ENCODE results near the gene LEMD2. TPM values are rescaled to one million over a fixed set of nuclear protein-coding genes. Genes with fewer than 3 reads are reported as not detected.

The LEMD2 gene
- total RNA-seq, 2 donors from 2014 or later = 64.2 to 80.2 TPM

DNA sequence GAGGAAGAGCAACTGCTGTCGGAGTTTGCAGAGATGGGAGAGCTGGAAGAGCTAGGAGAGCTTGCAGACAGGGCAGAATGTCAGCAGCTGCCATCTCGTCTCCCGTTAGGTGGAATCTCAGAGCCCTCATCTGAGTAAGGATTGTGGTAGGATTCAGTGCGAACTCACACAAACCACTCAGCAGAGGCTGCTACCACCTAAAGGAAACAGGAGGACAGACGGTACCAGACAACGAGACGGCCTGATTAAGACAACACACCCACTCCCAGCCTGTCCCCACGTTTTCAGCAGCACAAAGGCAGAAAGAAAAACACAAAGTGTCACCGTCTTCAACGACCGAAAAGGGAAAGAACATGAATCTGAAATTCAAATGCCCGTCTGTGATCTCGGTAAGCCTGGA, 4.1 kb downstream of the LEMD2 start:
- no peak overlapping the region for H3K27ac ChIP-seq
- intact Hi-C loops (cut with DNase I) = loop anchor here (10.0 kb wide), 1 partner anchor 330 kb away; the partner anchor contains the start of gene ZBTB9
- 73% methylated on average over 13 of the region's 13 CpGs for WGBS

DNA sequence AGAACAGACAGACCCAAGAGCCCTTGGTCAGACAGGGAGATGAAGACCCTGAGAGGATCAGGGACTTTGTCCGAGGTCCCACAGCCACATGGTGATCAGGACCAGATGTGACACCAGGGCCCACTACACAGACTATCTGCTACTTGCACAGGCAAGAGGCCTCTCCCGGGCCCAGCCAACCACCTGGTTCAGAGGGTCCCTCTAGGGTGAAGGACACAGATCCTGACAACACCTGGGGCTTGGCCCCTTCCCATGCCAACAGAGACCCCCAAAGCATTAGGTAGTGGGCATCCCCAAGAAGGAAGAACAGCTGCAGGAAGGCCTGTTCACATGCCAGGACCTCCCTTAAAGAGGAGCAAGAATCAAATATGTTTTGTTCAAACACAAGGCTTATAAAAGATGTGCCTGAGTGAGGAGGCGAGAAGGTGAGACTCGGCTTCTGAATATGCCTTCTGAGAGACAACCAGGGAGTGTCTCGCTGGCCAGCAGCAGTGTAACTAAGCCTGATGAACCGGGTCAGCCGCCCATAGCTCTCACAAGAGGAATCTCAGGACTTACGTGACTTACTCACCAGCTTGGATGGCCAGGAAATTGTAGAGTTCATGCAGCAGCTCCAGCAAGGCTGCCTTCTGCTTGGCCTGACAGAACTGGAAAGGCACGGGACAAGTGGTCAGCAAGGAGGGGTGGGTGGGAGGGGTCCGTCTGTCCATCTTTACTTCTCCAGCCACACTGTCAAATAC, 5.0 kb downstream of the LEMD2 start:
- WGBS = 89% methylated on average over 10 of the region's 10 CpGs
- H3K27me3 ChIP-seq (replicated peaks; ENCODE audit: insufficient read depth) = no peaks in the 10 kb centered on the region
- no peak overlapping the region for H3K27ac ChIP-seq
- H3K4me1 ChIP-seq (replicated peaks) = peaks cover 12% of the 10 kb centered on the region
- no peak overlapping the region for H3K4me3 ChIP-seq
- TF ChIP-seq, protein P1, sequence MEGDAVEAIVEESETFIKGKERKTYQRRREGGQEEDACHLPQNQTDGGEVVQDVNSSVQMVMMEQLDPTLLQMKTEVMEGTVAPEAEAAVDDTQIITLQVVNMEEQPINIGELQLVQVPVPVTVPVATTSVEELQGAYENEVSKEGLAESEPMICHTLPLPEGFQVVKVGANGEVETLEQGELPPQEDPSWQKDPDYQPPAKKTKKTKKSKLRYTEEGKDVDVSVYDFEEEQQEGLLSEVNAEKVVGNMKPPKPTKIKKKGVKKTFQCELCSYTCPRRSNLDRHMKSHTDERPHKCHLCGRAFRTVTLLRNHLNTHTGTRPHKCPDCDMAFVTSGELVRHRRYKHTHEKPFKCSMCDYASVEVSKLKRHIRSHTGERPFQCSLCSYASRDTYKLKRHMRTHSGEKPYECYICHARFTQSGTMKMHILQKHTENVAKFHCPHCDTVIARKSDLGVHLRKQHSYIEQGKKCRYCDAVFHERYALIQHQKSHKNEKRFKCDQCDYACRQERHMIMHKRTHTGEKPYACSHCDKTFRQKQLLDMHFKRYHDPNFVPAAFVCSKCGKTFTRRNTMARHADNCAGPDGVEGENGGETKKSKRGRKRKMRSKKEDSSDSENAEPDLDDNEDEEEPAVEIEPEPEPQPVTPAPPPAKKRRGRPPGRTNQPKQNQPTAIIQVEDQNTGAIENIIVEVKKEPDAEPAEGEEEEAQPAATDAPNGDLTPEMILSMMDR (IDR thresholded peaks at IDR 0.05) = no peak
- no peak for TF ChIP-seq POLR2AphosphoS5 (IDR thresholded peaks at IDR 0.05)
- no peaks in the 10 kb centered on the region for H3K9me3 ChIP-seq
- intact Hi-C loops (cut with DNase I) = loop anchor here (10.0 kb wide), 1 partner anchor 329 kb away; the partner anchor contains the start of gene ZBTB9
- H3K36me3 ChIP-seq = peaks cover 6 to 28% of the 10 kb centered on the region in 2 donors
- no peak for DNase-seq (ENCODE audit: low spot score)

More for the DNA sequence above, 4.1 kb downstream of the LEMD2 start:
- H3K4me3 ChIP-seq = no peak overlapping the region
- peaks cover 12% of the 10 kb centered on the region for H3K4me1 ChIP-seq (replicated peaks)
- TF ChIP-seq POLR2A (IDR thresholded peaks at IDR 0.05) (no peak), POLR2AphosphoS5 (IDR thresholded peaks at IDR 0.05) (no peak)
- TF ChIP-seq, protein P1 (IDR thresholded peaks at IDR 0.05) = no peak
- no peak for DNase-seq (ENCODE audit: low spot score)
- peaks cover 0 to 20% of the 10 kb centered on the region in 2 donors for H3K36me3 ChIP-seq
- no peaks in the 10 kb centered on the region for H3K9me3 ChIP-seq
- H3K27me3 ChIP-seq (replicated peaks; ENCODE audit: insufficient read depth) = no peaks in the 10 kb centered on the region

DNA sequence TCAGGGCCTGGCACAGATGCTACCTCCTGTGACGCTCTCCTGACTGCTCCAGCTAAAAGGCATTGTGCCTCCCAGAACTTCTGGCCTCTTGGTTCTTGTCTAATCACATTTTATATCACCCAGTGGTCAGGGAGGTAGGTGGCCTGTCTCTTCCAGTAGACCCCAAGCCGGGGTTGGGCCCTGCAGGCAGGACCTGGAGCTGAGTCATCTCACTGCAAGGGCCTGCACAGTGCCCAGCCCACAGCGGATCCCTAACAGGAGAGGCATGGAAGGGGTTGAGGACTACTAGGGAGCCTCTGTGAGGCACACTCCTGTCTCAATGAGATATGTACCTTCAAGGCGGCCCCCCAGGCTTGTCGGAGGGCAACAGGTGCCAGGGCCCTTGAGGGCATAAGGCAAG, 6.4 kb downstream of the LEMD2 start:
- no peak for TF ChIP-seq POLR2AphosphoS5 (IDR thresholded peaks at IDR 0.05)
- no peak for TF ChIP-seq POLR2A (IDR thresholded peaks at IDR 0.05)
- TF ChIP-seq, protein P1 (IDR thresholded peaks at IDR 0.05) = no peak
- Histone ChIP-seq H3K27me3 (replicated peaks; ENCODE audit: insufficient read depth) (no peaks in the 10 kb centered on the region), H3K4me1 (replicated peaks) (peaks cover 10% of the 10 kb centered on the region), H3K9me3 (no peaks in the 10 kb centered on the region), H3K4me3 (no peak overlapping the region), H3K27ac (no peak overlapping the region), H3K36me3 (peaks cover 10 to 42% of the 10 kb centered on the region in 2 donors)
- 98% methylated on average over 5 of the region's 5 CpGs for WGBS
- intact Hi-C loops (cut with DNase I) = loop anchor here (10.0 kb wide), 1 partner anchor 328 kb away; the partner anchor contains the start of gene ZBTB9
- no peak for DNase-seq (ENCODE audit: low spot score)

DNA sequence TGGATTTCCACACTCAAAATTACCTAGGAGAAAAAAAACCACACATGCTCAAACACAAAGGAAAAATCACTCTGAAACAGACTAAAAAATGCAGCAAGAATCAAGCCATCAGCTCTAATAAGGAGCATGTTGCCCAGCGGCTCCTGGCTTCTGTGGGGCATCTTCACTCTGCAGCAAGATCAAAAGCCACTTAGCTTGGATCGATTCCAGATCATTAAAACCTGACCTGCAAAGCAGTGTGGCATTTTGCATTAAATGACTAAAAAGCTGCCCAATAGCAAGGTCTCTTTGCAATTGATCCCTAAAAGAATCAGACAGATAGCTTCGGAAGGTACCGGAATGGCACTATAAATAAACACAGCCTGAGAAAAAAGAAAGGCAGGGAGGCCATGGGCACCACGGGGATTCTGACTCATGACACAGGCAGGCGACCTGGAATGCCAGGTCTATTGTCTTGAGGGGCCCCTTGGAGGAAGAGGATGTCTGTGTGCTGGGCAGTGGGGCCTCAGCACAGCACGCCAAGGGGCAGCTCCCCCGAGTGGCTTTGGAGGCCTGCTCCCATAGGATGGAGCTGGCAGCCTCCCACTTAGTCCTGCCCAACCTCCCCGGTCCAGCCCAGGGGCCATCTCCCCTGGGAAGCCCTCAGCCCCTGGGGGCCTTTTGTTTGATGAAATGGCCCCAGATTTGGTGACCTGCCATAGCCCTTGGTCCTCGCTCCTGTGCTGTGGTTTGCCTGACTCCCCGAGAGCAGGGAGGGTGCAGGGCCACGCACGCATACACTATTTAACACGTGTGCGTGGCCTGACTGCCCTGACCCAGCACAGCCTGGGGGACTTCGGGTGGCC, 7.6 kb downstream of the LEMD2 start:
- H3K9me3 ChIP-seq = no peaks in the 10 kb centered on the region
- no peak overlapping the region for H3K4me3 ChIP-seq
- no peaks in the 10 kb centered on the region for H3K27me3 ChIP-seq (replicated peaks; ENCODE audit: insufficient read depth)
- intact Hi-C loops (cut with DNase I) = loop anchor here (10.0 kb wide), 1 partner anchor 327 kb away; the partner anchor contains the start of gene ZBTB9
- DNase-seq (ENCODE audit: low spot score) = no peak
- H3K27ac ChIP-seq = no peak overlapping the region
- H3K36me3 ChIP-seq = peaks cover 22 to 54% of the 10 kb centered on the region in 2 donors
- peaks cover 2% of the 10 kb centered on the region for H3K4me1 ChIP-seq (replicated peaks)
- TF ChIP-seq, protein P1 (IDR thresholded peaks at IDR 0.05) = no peak
- no peak for TF ChIP-seq POLR2A (IDR thresholded peaks at IDR 0.05)
- no peak for TF ChIP-seq POLR2AphosphoS5 (IDR thresholded peaks at IDR 0.05)
- WGBS = 57% methylated on average over 16 of the region's 16 CpGs
